Ammon's horn (tissue), 1 donor: Measurements from ENCODE around the gene SLC39A7.

Experiments
- DNase-seq: peaks from one replicate; pipeline ENCODE4 v3.0.0-alpha.2; 2016; ENCODE audit warnings: low spot score

Gene SLC39A7

DNA sequence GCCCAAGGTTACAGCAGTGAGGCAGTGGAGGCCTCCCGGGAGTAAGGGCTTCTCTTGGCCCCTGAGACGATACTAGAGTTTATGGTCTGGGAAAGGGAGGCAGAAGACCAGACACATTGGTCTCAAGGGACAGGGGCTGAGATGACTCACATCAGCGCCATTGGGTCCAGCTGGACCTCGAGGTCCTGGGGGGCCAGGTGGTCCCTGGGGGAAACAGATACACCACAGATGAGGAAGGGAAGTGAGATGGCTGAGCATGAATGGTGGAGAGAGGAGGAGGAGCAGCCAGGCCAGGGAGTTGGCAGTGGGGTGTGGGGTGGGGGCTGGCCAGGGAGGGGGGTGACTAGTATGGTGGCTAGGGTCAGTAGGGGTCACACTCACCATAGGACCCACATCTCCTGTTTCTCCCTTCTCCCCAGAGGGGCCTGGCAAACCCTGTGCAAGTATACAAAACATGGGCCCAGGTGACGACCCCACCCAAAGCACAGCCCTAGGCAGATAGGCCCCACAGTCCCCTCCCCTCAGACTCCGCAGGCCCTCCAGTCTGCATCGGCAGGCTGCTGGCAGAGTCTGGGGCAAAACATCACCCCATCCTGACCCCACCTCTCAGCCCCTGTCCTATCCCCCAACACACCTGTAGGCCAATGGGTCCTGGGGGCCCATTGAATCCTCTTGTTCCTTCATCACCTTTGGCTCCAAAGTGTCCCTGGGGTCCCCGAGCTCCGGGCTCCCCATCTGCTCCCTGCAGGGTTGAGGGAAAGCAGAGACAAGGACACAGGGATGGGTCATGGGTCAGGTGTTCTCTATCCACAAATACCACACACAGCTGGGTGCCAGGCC, 30.3 kb upstream of the SLC39A7 start:
- DNase-seq = no peak

DNA sequence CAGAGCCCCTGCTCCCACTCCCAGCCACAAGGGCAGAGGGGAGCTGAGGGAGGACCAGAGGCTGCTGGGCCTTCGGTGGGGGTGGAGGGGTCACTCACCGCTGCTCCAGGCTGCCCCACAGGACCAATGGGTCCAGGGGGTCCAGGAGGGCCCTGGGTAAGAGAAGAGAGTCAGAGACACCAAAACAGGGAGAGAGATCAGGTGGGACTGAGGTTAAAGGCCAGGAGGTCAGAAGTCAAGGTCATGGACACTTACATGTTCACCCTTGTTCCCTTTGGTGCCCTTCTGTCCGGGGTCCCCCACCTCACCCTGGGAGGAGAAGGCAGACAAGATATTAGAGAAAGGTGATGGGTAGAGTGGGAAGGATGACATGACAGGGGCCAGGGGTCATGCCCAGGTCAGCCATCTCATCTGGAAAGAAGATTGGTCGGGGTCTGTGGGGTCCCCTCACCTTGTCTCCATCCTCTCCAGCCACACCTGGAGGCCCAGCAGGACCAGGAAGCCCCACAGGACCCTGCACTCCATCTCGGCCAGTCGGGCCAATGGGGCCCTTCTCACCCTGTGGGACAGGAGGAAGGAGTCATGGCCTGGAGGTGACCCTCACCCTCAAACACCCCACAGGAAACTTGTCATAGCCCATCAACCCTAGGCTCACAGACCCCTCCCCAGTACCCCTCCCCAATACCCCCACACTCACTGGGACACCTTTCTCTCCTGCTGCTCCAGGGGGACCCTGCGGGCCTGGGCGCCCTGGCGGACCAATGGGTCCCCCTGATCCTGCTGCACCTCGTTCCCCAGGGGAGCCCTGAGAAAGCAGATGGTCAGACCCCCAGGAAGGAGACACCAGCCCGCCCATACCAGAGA, 29.4 kb upstream of the SLC39A7 start:
- no peak for DNase-seq

- no peak for DNase-seq
These were observed 28.6 kb upstream of the SLC39A7 start for GRCh38 chr6:33171880-33172687.

- DNase-seq = no peak
These were observed 27.8 kb upstream of the SLC39A7 start for GRCh38 chr6:33172688-33173534.

GRCh38 chr6:33173535-33174180, 27.0 kb upstream of the SLC39A7 start:
- DNase-seq = no peak

- DNase-seq = no peak
These were observed 25.9 kb upstream of the SLC39A7 start for GRCh38 chr6:33174784-33175183.

GRCh38 chr6:33175436-33176069, 25.1 kb upstream of the SLC39A7 start:
- no peak for DNase-seq

DNA sequence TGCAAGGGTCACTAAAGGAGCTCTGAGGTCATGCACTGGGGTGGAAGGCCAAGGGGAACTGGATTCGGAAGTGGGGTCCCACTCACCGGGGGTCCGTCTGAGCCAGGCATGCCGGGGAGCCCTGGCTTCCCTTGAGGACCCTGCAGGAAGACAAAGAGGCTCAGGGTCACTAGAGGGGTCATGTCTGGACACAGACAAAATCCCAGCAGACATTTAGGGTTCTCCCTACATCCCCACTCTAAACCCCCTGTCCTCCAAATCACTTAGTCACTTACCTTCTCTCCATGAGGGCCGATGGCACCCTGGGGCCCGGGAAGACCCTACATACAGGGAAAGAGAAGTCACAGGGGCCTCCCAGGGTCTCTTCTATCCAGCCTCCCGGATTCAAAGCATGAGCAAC, 23.8 kb upstream of the SLC39A7 start:
- DNase-seq = no peak

DNA sequence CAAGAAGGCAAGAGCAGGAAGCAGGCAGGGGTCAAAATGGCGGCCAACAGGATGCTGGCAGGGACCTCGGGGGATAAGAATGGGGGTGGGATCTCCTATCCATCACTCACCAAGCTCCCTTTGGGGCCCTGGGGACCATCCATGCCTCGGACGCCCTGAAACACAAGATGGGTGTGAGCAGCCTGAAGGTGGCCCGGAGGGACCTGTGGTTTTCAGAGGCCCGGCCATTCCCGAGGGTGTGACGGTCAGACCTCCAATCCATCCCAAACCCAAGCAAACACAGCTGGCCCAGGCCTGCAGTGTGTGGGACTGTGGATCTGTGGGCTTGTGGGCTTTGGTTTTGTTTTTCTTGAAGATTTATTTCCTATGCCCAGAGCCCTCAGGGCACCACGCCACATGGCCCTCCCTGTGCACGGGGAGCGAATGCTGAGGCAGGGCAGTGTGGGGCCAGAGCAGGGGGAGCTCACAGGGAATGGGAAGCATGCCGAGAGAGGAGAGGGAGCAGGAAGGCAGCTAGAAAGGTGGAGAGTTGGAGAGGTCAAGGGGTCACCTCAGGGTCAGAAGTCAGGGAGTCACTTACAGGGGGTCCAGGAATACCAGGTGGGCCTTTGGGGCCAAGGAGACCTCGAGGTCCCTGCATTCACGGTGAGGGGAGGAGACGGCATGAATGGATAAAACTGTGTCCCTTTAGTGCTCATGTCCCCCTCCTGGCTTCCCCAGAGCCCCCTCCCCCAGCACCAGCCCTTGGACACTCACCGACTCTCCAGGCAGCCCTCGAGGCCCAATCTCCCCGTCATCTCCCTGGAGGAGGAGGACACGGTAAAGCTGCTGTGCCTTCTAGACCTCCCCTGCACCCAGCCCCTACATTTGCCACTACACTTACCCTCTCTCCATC, 22.9 kb upstream of the SLC39A7 start:
- DNase-seq = no peak

DNA sequence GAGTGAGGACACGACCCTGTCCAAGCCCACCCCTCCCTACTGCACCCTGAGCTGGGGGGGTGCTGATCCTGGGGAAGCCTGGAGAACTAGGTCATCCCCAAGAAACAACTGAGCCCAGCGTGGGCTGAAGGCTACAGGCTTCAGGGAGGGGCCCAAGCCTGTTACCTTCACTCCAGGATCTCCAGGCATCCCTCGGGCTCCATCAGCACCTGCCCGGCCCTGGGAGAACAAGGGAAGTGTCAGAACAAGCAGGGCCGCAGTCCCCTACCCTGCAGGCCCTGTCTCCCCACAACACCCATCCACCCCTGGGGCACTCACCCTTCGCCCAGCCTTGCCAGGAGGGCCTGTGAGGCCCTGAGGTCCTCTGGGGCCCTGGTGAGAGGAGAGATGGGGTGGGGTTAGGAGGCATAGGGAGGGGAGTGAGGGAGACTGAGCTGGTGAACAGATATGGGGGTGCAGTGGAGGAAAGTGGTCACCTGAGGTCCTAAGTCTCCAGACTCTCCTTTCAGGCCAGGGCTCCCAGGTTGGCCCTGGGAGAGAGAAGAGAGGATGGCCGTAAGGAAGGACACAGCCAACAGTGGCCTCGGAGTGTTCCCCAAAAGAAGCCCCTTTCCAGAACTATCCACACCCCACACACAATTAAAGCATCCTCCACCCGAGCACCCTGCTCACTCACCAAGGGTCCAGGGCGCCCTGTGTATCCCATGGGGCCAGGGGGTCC, 21.8 kb upstream of the SLC39A7 start:
- no peak for DNase-seq

DNA sequence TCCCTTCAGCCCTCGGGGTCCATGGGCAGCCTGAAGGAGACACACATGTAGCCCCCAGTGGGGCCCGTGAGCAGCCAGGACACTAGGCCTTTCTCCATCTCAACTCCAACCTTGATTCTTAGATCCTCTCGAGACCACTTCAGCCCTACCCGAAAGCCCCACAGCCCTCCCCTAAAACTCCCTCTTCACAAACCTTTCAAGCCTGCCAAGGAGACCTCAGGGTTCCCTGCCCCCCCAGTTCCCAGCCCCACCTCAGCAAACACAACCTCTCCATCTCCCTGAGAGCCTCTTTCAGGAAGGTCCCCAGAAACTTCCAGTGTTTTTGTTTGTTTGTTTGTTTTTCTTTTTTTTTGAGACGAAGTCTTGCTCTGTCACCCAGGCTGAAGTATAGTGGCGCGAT, 19.5 kb upstream of the SLC39A7 start:
- DNase-seq = no peak

GRCh38 chr6:33183071-33183683, 17.5 kb upstream of the SLC39A7 start:
- DNase-seq = no peak

- DNase-seq = no peak
These were observed 15.5 kb upstream of the SLC39A7 start for GRCh38 chr6:33185190-33185589.

DNA sequence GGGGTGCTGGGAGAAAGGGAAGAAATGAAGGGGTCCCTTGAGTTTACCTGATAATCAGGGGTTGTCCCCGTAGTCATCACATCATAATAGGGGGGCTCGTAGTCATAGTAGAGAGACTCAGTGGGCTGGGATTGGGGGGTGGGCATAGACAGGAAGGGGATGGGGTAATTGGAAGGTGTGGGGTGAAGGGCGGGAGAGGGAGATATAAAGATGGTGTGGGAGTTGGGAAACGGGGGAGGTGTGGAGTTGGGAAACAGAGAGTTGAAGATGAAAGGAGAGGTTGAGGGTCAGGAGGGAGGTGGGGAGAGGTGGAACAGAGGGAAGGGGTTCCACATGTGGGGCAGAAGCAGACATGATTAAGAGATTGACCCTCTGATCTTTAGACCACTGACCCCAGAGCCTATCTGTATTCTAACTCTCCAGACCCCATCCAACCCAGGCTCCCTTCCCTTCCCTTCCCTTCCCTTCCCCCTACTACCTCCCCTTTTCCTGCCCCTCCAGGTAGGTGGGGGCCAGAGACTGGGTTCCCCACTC, 14.9 kb upstream of the SLC39A7 start:
- no peak for DNase-seq

- no peak for DNase-seq
These were observed 12.9 kb upstream of the SLC39A7 start for GRCh38 chr6:33187809-33188208.

GRCh38 chr6:33189164-33189563, 11.5 kb upstream of the SLC39A7 start:
- DNase-seq = no peak

- DNase-seq = no peak
These were observed 10.8 kb upstream of the SLC39A7 start for GRCh38 chr6:33189625-33190448.
